Measurements from ENCODE around the gene TIMM8A.
A peak's percentile ranks its signal among the peaks of the same experiment; 100 is the strongest.

Gene TIMM8A

GRCh38 chrX:101348452-101349192 lies at the start of gene TIMM8A:
TIMM8A (minus strand) TSS chrX:101348742; CDS start chrX:101348664, 78 bp downstream.
- Histone ChIP-seq H3K4me3 (peak within 1 kb of the TSS; percentile 77), H3K27me3 (no peaks in the 10 kb centered on the region), H3K9ac (peak within 1 kb of the TSS; percentile 84), H4K20me1 (peaks cover 36% of the 10 kb centered on the region; the same call in 1 of the 2 replicates), H3K9me3 (no peaks in the 10 kb centered on the region), H3K36me3 (peaks cover 79% of the 10 kb centered on the region), H3K27ac (peak within 1 kb of the TSS; percentile 72), H3K4me1 (peaks cover 34% of the 10 kb centered on the region), H3K4me2 (peak within 1 kb of the TSS; percentile 74)
- TF ChIP-seq Cebpa-rat (IDR thresholded peaks at IDR 0.05), result no peak

GRCh38 chrX:101397779-101398178 lies 49.2 kb upstream of the TIMM8A start:
- Histone ChIP-seq H3K27ac (no peak overlapping the region), H4K20me1 (peaks cover 7% of the 10 kb centered on the region; the same call in 1 of the 2 replicates), H3K4me3 (no peak overlapping the region), H3K36me3 (peaks cover 69% of the 10 kb centered on the region), H3K4me1 (peaks cover 15% of the 10 kb centered on the region), H3K9me3 (no peaks in the 10 kb centered on the region), H3K4me2 (no peak overlapping the region), H3K27me3 (no peaks in the 10 kb centered on the region), H3K9ac (no peak overlapping the region)
- TF ChIP-seq Cebpa-rat (IDR thresholded peaks at IDR 0.05), result no peak

GRCh38 chrX:101395789-101396188 lies 47.2 kb upstream of the TIMM8A start:
- Histone ChIP-seq H3K4me2 (no peak overlapping the region), H3K9ac (no peak overlapping the region), H3K27ac (no peak overlapping the region)

GRCh38 chrX:101394372-101394771 lies 45.8 kb upstream of the TIMM8A start:
- no peak overlapping the region for H3K9ac ChIP-seq
- H3K27ac ChIP-seq, result no peak overlapping the region
- H3K4me2 ChIP-seq, result peak overlapping the region; percentile 71
- H3K9me3 ChIP-seq, result no peaks in the 10 kb centered on the region
- H3K36me3 ChIP-seq, result peaks cover 45% of the 10 kb centered on the region
- peaks cover 28% of the 10 kb centered on the region for H3K4me1 ChIP-seq
- no peak for TF ChIP-seq Cebpa-rat (IDR thresholded peaks at IDR 0.05)
- peaks cover 7% of the 10 kb centered on the region; the same call in 1 of the 2 replicates for H4K20me1 ChIP-seq
- H3K27me3 ChIP-seq, result no peaks in the 10 kb centered on the region
- no peak overlapping the region for H3K4me3 ChIP-seq

More at GRCh38 chrX:101395789-101396188, 47.2 kb upstream of the TIMM8A start:
- H3K4me1 ChIP-seq, result peaks cover 22% of the 10 kb centered on the region
- H3K9me3 ChIP-seq, result no peaks in the 10 kb centered on the region
- H3K27me3 ChIP-seq, result no peaks in the 10 kb centered on the region
- peaks cover 58% of the 10 kb centered on the region for H3K36me3 ChIP-seq
- peaks cover 7% of the 10 kb centered on the region; the same call in 1 of the 2 replicates for H4K20me1 ChIP-seq
- no peak overlapping the region for H3K4me3 ChIP-seq
- TF ChIP-seq Cebpa-rat (IDR thresholded peaks at IDR 0.05), result no peak

GRCh38 chrX:101393530-101394305 lies 45.2 kb upstream of the TIMM8A start:
- Histone ChIP-seq H3K4me2 (peak overlapping the region; percentile 71), H3K9ac (no peak overlapping the region), H3K4me1 (peaks cover 28% of the 10 kb centered on the region)

GRCh38 chrX:101391831-101392230 lies 43.3 kb upstream of the TIMM8A start:
- Histone ChIP-seq H4K20me1 (peaks cover 7% of the 10 kb centered on the region; the same call in 1 of the 2 replicates), H3K4me3 (peak overlapping the region; percentile 70), H3K9ac (peak overlapping the region; percentile 84), H3K4me2 (peak overlapping the region; percentile 71), H3K4me1 (peaks cover 30% of the 10 kb centered on the region), H3K36me3 (peaks cover 38% of the 10 kb centered on the region), H3K27ac (peak overlapping the region; percentile 90), H3K27me3 (no peaks in the 10 kb centered on the region), H3K9me3 (no peaks in the 10 kb centered on the region)
- no peak for TF ChIP-seq Cebpa-rat (IDR thresholded peaks at IDR 0.05)

More at GRCh38 chrX:101393530-101394305, 45.2 kb upstream of the TIMM8A start:
- H3K36me3 ChIP-seq, result peaks cover 45% of the 10 kb centered on the region
- H3K27ac ChIP-seq, result no peak overlapping the region
- no peak overlapping the region for H3K4me3 ChIP-seq
- no peak for TF ChIP-seq Cebpa-rat (IDR thresholded peaks at IDR 0.05)
- peaks cover 7% of the 10 kb centered on the region; the same call in 1 of the 2 replicates for H4K20me1 ChIP-seq
- no peaks in the 10 kb centered on the region for H3K9me3 ChIP-seq
- H3K27me3 ChIP-seq, result no peaks in the 10 kb centered on the region

- Histone ChIP-seq H3K9ac (peak within 1 kb of the TSS; percentile 84), H3K27me3 (no peaks in the 10 kb centered on the region), H3K36me3 (peaks cover 29% of the 10 kb centered on the region), H3K27ac (peak within 1 kb of the TSS; percentile 90), H3K4me2 (peak within 1 kb of the TSS; percentile 73), H4K20me1 (peaks cover 7% of the 10 kb centered on the region; the same call in 1 of the 2 replicates), H3K4me1 (peaks cover 40% of the 10 kb centered on the region), H3K9me3 (no peaks in the 10 kb centered on the region), H3K4me3 (peak within 1 kb of the TSS; percentile 70)
- no peak for TF ChIP-seq Cebpa-rat (IDR thresholded peaks at IDR 0.05)
Observed at GRCh38 chrX:101390664-101391525, 42.4 kb upstream of the TIMM8A start, which contains the start of gene RPL36A. RPL36A (plus strand) TSS chrX:101391011; CDS start chrX:101391044, 33 bp downstream.

GRCh38 chrX:101388604-101389003 lies 40.1 kb upstream of the TIMM8A start:
- H3K36me3 ChIP-seq, result peaks cover 18% of the 10 kb centered on the region
- peaks cover 54% of the 10 kb centered on the region for H3K4me1 ChIP-seq
- no peaks in the 10 kb centered on the region for H3K27me3 ChIP-seq
- H3K27ac ChIP-seq, result no peak overlapping the region
- no peaks in the 10 kb centered on the region for H3K9me3 ChIP-seq
- no peak overlapping the region for H3K4me2 ChIP-seq
- TF ChIP-seq Cebpa-rat (IDR thresholded peaks at IDR 0.05), result no peak
- no peaks in the 10 kb centered on the region; the same call in 1 of the 2 replicates for H4K20me1 ChIP-seq
- H3K9ac ChIP-seq, result no peak overlapping the region
- no peak overlapping the region for H3K4me3 ChIP-seq

GRCh38 chrX:101386542-101386885 lies 38.0 kb upstream of the TIMM8A start:
- peaks cover 55% of the 10 kb centered on the region for H3K4me1 ChIP-seq
- peak overlapping the region; percentile 72 for H3K4me3 ChIP-seq
- no peak for TF ChIP-seq Cebpa-rat (IDR thresholded peaks at IDR 0.05)
- peak overlapping the region; percentile 79 for H3K4me2 ChIP-seq
- peak overlapping the region; percentile 87 for H3K9ac ChIP-seq
- H3K27me3 ChIP-seq, result no peaks in the 10 kb centered on the region
- no peaks in the 10 kb centered on the region for H3K9me3 ChIP-seq
- no peaks in the 10 kb centered on the region for H3K36me3 ChIP-seq
- no peaks in the 10 kb centered on the region for H4K20me1 ChIP-seq
- H3K27ac ChIP-seq, result peak overlapping the region; percentile 80
